Keratinocyte (primary cell): Measurements from ENCODE around the gene PAXIP1. TPM values are rescaled to one million over a fixed set of nuclear protein-coding genes. Genes with fewer than 3 reads are reported as not detected.

Experiments
- DNase-seq: peaks from one replicate; pipeline ENCODE4 v3.0.0-alpha.2; 2011; ENCODE audit warnings: low read depth, missing footprints, low spot score
- FAIRE-seq: peaks from 2 replicates; lab custom pipeline; 2011; peaks lifted over from hg19 to GRCh38; lab: Jason Lieb, UNC
- H2AFZ ChIP-seq: 2 replicates; pipeline ENCODE4 v1.6.0; 2012; ENCODE audit warnings: low read length, control low read depth, inconsistent platforms; ENCODE audit not compliant: control insufficient read depth
- H3K27ac ChIP-seq: 2 replicates; pipeline ENCODE4 v1.5.1; 2011; ENCODE audit warnings: low read length; ENCODE audit not compliant: control insufficient read depth, insufficient read depth
- H3K27me3 ChIP-seq: 3 replicates; pipeline ENCODE4 v1.6.0; 2011; ENCODE audit warnings: low read length; ENCODE audit not compliant: control insufficient read depth, insufficient read depth; ENCODE audit errors: extremely low read depth
- H3K36me3 ChIP-seq, 2 experiments: 2 replicates in 1 of 2; 3 replicates in 1 of 2; pipeline ENCODE4 v1.5.1; 2011; ENCODE audit warnings: low read length in 2 of 2, mild to moderate bottlenecking in 1 of 2; ENCODE audit not compliant: control insufficient read depth in 2 of 2, insufficient read depth in 2 of 2; ENCODE audit errors: extremely low read depth in 1 of 2
- H3K4me1 ChIP-seq: 3 replicates; pipeline ENCODE4 v1.5.1; 2011; ENCODE audit warnings: low read length; ENCODE audit not compliant: control insufficient read depth, insufficient read depth; ENCODE audit errors: extremely low read depth
- H3K4me2 ChIP-seq: 3 replicates; pipeline ENCODE4 v1.6.0; 2011; ENCODE audit warnings: low read depth, low read length; ENCODE audit not compliant: control insufficient read depth, insufficient read depth; ENCODE audit errors: extremely low read depth
- H3K4me3 ChIP-seq, 3 experiments: fragments of 200-600 bp in 1 of 3; sonication (generic) in 1 of 3; 2 replicates in 2 of 3; 3 replicates in 1 of 3; pipeline ENCODE4 v1.5.1; 2011 to 2016; ENCODE audit warnings: low read length in 3 of 3, mild to moderate bottlenecking in 3 of 3, control low read depth in 2 of 3, inconsistent platforms in 1 of 3, low read depth in 1 of 3, mixed read lengths in 1 of 3, mixed run types in 1 of 3, moderate library complexity in 1 of 3; ENCODE audit not compliant: control insufficient read depth in 2 of 3, insufficient read depth in 2 of 3; ENCODE audit errors: extremely low read depth in 1 of 3
- H3K79me2 ChIP-seq: 2 replicates; pipeline ENCODE4 v1.6.0; 2012; ENCODE audit warnings: low read length; ENCODE audit not compliant: control insufficient read depth, insufficient read depth
- H3K9ac ChIP-seq: 3 replicates; pipeline ENCODE4 v1.6.0; 2011; ENCODE audit warnings: low read length; ENCODE audit not compliant: control insufficient read depth, insufficient read depth; ENCODE audit errors: extremely low read depth
- H3K9me1 ChIP-seq: 3 replicates; pipeline ENCODE4 v1.6.0; 2011; ENCODE audit warnings: low read length; ENCODE audit not compliant: control insufficient read depth, insufficient read depth; ENCODE audit errors: extremely low read depth
- H3K9me3 ChIP-seq: 2 replicates; pipeline ENCODE4 v1.5.1; 2012; ENCODE audit warnings: low read depth, low read length; ENCODE audit not compliant: control insufficient read depth
- H4K20me1 ChIP-seq: 3 replicates; pipeline ENCODE4 v1.6.0; 2011; ENCODE audit warnings: low read length; ENCODE audit not compliant: control insufficient read depth, insufficient read depth; ENCODE audit errors: extremely low read depth
- EZH2 ChIP-seq: IDR thresholded peaks from one replicate; pipeline ENCODE4 v1.6.1; 2012; ENCODE audit warnings: inconsistent platforms, mild to moderate bottlenecking, low read length, moderate library complexity
- dilution Hi-C: fragments of 300-500 bp; cut with MboI; formaldehyde crosslinking; loops from one replicate; pipeline ENCODE4 v1.7.0; 2020; ENCODE audit warnings: low sequenced_read_pairs; ENCODE audit not compliant: extremely low pct_ligation_motif_present
- polyA plus RNA-seq, 5 experiments: library from polyadenylated mRNA; depleted of rRNA in 3 of 5; stranded (reverse) in 3 of 5; stranded (forward) in 1 of 5; unstranded in 1 of 5; fragments of >200 nt; gene quantifications; 1 replicate in 1 of 5; 2 replicates in 3 of 5; 3 replicates in 1 of 5; pipeline versions ENCODE4 v1.2.1 to v1.2.3, GENCODE V29; 2011 to 2012; ENCODE audit warnings: missing spikeins in 2 of 5, low read depth in 1 of 5, low replicate concordance in 1 of 5
- TF ChIP-seq, protein P1 (sequence below), 3 experiments: IDR thresholded peaks in 1 of 3; conservative IDR thresholded peaks in 1 of 3; optimal IDR thresholded peaks in 1 of 3; 2 replicates in 2 of 3; 3 replicates in 1 of 3; pipeline versions ENCODE3 to v1.5.1; 2011; ENCODE audit warnings: low read length in 3 of 3, mild to moderate bottlenecking in 3 of 3, moderate library complexity in 2 of 3, control low read depth in 1 of 3, inconsistent platforms in 1 of 3; ENCODE audit not compliant: insufficient read depth in 2 of 3; ENCODE audit errors: extremely low read depth in 1 of 3

The PAXIP1 gene
- polyA plus RNA-seq, 1 donor (not counting 4 experiments of a cell fraction or from before 2014, with no cell fraction given) = 9.4 TPM

DNA sequence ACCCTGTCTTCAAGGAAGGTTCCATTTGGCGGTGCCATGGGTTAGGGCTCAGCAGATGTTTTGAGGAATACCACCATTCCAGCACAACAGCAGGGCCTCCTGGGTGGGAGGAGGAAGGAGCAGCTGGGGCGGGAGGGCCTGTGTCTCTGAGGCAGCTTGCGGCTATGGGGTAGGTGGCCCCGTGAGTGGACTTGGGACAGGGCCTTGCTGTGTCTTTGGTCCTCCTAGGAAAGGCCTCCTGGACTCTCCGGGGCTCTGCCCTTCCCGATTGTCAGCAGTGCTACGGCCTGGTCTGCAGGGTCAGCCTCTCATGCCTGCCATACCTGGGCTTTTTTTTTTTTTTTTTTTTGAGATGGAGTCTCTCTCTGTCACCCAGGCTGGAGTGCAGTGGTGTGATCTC is 96.7 kb downstream of the PAXIP1 start:
- no peak overlapping the region for H3K4me3 ChIP-seq
- no peaks in the 10 kb centered on the region for H3K36me3 ChIP-seq
- dilution Hi-C loops = no loop called here
- H3K27ac ChIP-seq = no peak overlapping the region
- no peak overlapping the region for H2AFZ ChIP-seq
- no peaks in the 10 kb centered on the region for H3K9me1 ChIP-seq
- H3K4me1 ChIP-seq = no peaks in the 10 kb centered on the region
- no peak for TF ChIP-seq EZH2
- TF ChIP-seq, protein P1, sequence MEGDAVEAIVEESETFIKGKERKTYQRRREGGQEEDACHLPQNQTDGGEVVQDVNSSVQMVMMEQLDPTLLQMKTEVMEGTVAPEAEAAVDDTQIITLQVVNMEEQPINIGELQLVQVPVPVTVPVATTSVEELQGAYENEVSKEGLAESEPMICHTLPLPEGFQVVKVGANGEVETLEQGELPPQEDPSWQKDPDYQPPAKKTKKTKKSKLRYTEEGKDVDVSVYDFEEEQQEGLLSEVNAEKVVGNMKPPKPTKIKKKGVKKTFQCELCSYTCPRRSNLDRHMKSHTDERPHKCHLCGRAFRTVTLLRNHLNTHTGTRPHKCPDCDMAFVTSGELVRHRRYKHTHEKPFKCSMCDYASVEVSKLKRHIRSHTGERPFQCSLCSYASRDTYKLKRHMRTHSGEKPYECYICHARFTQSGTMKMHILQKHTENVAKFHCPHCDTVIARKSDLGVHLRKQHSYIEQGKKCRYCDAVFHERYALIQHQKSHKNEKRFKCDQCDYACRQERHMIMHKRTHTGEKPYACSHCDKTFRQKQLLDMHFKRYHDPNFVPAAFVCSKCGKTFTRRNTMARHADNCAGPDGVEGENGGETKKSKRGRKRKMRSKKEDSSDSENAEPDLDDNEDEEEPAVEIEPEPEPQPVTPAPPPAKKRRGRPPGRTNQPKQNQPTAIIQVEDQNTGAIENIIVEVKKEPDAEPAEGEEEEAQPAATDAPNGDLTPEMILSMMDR (optimal IDR thresholded peaks at IDR 0.05 in 1 of 3, IDR thresholded peaks at IDR 0.05 in 1 of 3, conservative IDR thresholded peaks at IDR 0.05 in 1 of 3; ENCODE audit: extremely low read depth in 1 of 3, insufficient read depth in 2 of 3, low read length in 3 of 3) = no peak
- FAIRE-seq (no peak), DNase-seq (no peak)
- H3K9ac ChIP-seq = no peak overlapping the region
- no peak overlapping the region for H3K4me2 ChIP-seq
- no peaks in the 10 kb centered on the region for H3K79me2 ChIP-seq
- no peaks in the 10 kb centered on the region for H3K27me3 ChIP-seq
- no peaks in the 10 kb centered on the region for H4K20me1 ChIP-seq
- peaks cover 2% of the 10 kb centered on the region for H3K9me3 ChIP-seq

DNA sequence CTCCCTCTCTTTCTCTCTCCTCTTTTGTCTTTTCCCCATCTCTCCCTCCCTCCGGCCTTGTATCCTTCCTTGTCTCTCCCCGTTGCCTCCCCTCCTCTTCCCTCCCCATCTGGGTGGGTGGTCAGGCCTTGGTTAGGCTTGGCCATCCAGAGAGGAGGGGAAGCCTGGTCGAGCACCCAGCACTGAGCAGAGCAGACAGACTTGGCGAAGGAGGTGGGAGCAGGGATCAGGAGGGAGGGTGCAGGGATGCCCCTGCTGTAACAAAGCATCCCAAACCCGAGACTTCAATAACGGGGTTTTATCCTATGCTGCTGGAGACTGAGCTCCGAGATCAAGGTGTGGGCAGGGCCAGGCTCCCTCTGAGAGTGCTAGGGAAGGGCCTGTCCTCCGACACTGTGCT is 97.3 kb downstream of the PAXIP1 start:
- H3K27me3 ChIP-seq = no peaks in the 10 kb centered on the region
- FAIRE-seq (no peak), DNase-seq (no peak)
- no peaks in the 10 kb centered on the region for H3K9me1 ChIP-seq
- dilution Hi-C loops = no loop called here
- no peak overlapping the region for H2AFZ ChIP-seq
- no peaks in the 10 kb centered on the region for H3K4me1 ChIP-seq
- H3K79me2 ChIP-seq = no peaks in the 10 kb centered on the region
- no peak overlapping the region for H3K9ac ChIP-seq
- no peak overlapping the region for H3K27ac ChIP-seq
- H3K4me3 ChIP-seq = no peak overlapping the region
- H3K4me2 ChIP-seq = no peak overlapping the region
- H4K20me1 ChIP-seq = no peaks in the 10 kb centered on the region
- no peaks in the 10 kb centered on the region for H3K36me3 ChIP-seq
- TF ChIP-seq, protein P1 (optimal IDR thresholded peaks at IDR 0.05 in 1 of 3, IDR thresholded peaks at IDR 0.05 in 1 of 3, conservative IDR thresholded peaks at IDR 0.05 in 1 of 3; ENCODE audit: extremely low read depth in 1 of 3, insufficient read depth in 2 of 3, low read length in 3 of 3) = no peak
- TF ChIP-seq EZH2 = no peak
- peaks cover 2% of the 10 kb centered on the region for H3K9me3 ChIP-seq
